ENCODE results near the gene BCKDK. TPM values are rescaled to one million over a fixed set of nuclear protein-coding genes. Genes with fewer than 3 reads are reported as not detected.
A peak's percentile ranks its signal among the peaks of the same experiment; 100 is the strongest.

Gene BCKDK
- total and polyA plus RNA-seq, 2 of the 13 experiments (the other 11 are each of a cell fraction or from before 2014, with no cell fraction given) = 24.9 to 42.6 TPM

DNA sequence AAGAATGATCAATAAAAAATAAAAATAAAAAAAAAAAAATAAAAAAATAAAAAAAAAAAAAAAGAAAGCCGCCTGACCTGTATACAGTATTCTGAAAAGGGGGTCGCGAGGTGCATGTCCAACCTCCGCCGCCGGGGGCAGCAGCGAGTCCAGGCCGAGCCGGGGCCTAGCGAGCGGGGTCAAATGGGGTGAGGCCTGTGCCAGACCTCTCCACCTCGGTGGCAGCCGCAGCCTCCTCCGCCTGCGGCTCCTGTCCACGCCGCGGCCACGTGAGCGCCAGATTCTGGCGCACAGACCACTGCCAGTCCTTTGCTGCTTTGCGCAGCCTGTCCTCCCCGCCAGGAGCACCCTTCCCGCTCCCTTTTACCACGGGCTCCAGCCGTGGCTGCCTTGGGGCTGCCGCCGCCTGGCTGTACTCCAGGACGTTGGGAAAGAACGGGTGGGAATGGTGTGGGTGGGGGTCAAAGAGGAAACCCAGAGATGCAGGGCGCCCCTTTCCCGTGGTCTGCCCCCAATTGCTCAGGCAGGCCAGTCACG lies 2.4 kb upstream of the BCKDK start (continued):
- TF ChIP-seq ZNF432 (CRISPR knock-in tag; IDR thresholded peaks at IDR 0.05; ENCODE audit: borderline replicate concordance) (no peak), HIVEP1 (CRISPR knock-in tag; IDR thresholded peaks at IDR 0.05) (peak; percentile 93), KMT2A (CRISPR knock-in tag; IDR thresholded peaks at IDR 0.05) (peak; percentile 68), RBFOX2 (IDR thresholded peaks at IDR 0.05; ENCODE audit: low read depth, low read length) (peak; percentile 92), GLI4 (CRISPR knock-in tag; IDR thresholded peaks at IDR 0.05; ENCODE audit: borderline replicate concordance) (no peak; the same call in 1 of the 2 replicates), SMAD1 (CRISPR knock-in tag; IDR thresholded peaks at IDR 0.05; ENCODE audit: borderline replicate concordance, low read depth) (peak; percentile 84; the same call in 1 of the 2 replicates), TAF15 (IDR thresholded peaks at IDR 0.05; ENCODE audit: low read depth, low read length, poor library complexity, severe bottlenecking) (peak; percentile 51), ZNF768 (CRISPR knock-in tag; IDR thresholded peaks at IDR 0.05) (peak; percentile 87), ZBTB20 (CRISPR knock-in tag; IDR thresholded peaks at IDR 0.05; ENCODE audit: borderline replicate concordance, low read depth) (peak; percentile 96; the same call in 1 of the 2 replicates), TEAD2 (CRISPR knock-in tag; IDR thresholded peaks at IDR 0.05) (0 out of 2 replicates have a peak, but pooled peaks have one; percentile 79), ZNF883 (CRISPR knock-in tag; IDR thresholded peaks at IDR 0.05; ENCODE audit: not compliant biosample characterization) (peak; percentile 94), ZFP1 (CRISPR knock-in tag; IDR thresholded peaks at IDR 0.05) (peak; percentile 78; the same call in 1 of the 2 replicates)
- TF ChIP-seq, protein P1, sequence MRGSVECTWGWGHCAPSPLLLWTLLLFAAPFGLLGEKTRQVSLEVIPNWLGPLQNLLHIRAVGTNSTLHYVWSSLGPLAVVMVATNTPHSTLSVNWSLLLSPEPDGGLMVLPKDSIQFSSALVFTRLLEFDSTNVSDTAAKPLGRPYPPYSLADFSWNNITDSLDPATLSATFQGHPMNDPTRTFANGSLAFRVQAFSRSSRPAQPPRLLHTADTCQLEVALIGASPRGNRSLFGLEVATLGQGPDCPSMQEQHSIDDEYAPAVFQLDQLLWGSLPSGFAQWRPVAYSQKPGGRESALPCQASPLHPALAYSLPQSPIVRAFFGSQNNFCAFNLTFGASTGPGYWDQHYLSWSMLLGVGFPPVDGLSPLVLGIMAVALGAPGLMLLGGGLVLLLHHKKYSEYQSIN (CRISPR knock-in tag; IDR thresholded peaks at IDR 0.05; ENCODE audit: borderline replicate concordance) = peak; percentile 83; the same call in 1 of the 2 replicates
- TF ChIP-seq, protein P2, sequence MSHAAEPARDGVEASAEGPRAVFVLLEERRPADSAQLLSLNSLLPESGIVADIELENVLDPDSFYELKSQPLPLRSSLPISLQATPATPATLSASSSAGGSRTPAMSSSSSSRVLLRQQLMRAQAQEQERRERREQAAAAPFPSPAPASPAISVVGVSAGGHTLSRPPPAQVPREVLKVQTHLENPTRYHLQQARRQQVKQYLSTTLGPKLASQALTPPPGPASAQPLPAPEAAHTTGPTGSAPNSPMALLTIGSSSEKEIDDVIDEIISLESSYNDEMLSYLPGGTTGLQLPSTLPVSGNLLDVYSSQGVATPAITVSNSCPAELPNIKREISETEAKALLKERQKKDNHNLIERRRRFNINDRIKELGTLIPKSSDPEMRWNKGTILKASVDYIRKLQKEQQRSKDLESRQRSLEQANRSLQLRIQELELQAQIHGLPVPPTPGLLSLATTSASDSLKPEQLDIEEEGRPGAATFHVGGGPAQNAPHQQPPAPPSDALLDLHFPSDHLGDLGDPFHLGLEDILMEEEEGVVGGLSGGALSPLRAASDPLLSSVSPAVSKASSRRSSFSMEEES (CRISPR knock-in tag; IDR thresholded peaks at IDR 0.05) = peak; percentile 96
- TF ChIP-seq, protein P3, sequence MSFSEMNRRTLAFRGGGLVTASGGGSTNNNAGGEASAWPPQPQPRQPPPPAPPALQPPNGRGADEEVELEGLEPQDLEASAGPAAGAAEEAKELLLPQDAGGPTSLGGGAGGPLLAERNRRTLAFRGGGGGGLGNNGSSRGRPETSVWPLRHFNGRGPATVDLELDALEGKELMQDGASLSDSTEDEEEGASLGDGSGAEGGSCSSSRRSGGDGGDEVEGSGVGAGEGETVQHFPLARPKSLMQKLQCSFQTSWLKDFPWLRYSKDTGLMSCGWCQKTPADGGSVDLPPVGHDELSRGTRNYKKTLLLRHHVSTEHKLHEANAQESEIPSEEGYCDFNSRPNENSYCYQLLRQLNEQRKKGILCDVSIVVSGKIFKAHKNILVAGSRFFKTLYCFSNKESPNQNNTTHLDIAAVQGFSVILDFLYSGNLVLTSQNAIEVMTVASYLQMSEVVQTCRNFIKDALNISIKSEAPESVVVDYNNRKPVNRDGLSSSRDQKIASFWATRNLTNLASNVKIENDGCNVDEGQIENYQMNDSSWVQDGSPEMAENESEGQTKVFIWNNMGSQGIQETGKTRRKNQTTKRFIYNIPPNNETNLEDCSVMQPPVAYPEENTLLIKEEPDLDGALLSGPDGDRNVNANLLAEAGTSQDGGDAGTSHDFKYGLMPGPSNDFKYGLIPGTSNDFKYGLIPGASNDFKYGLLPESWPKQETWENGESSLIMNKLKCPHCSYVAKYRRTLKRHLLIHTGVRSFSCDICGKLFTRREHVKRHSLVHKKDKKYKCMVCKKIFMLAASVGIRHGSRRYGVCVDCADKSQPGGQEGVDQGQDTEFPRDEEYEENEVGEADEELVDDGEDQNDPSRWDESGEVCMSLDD (CRISPR knock-in tag; IDR thresholded peaks at IDR 0.05; ENCODE audit: borderline replicate concordance) = peak; percentile 69; the same call in 1 of the 2 replicates
- TF ChIP-seq, protein P4, sequence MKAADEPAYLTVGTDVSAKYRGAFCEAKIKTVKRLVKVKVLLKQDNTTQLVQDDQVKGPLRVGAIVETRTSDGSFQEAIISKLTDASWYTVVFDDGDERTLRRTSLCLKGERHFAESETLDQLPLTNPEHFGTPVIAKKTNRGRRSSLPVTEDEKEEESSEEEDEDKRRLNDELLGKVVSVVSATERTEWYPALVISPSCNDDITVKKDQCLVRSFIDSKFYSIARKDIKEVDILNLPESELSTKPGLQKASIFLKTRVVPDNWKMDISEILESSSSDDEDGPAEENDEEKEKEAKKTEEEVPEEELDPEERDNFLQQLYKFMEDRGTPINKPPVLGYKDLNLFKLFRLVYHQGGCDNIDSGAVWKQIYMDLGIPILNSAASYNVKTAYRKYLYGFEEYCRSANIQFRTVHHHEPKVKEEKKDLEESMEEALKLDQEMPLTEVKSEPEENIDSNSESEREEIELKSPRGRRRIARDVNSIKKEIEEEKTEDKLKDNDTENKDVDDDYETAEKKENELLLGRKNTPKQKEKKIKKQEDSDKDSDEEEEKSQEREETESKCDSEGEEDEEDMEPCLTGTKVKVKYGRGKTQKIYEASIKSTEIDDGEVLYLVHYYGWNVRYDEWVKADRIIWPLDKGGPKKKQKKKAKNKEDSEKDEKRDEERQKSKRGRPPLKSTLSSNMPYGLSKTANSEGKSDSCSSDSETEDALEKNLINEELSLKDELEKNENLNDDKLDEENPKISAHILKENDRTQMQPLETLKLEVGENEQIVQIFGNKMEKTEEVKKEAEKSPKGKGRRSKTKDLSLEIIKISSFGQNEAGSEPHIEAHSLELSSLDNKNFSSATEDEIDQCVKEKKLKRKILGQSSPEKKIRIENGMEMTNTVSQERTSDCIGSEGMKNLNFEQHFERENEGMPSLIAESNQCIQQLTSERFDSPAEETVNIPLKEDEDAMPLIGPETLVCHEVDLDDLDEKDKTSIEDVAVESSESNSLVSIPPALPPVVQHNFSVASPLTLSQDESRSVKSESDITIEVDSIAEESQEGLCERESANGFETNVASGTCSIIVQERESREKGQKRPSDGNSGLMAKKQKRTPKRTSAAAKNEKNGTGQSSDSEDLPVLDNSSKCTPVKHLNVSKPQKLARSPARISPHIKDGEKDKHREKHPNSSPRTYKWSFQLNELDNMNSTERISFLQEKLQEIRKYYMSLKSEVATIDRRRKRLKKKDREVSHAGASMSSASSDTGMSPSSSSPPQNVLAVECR (CRISPR knock-in tag; IDR thresholded peaks at IDR 0.05; ENCODE audit: borderline replicate concordance) = peak; percentile 94
- TF ChIP-seq, protein P5, sequence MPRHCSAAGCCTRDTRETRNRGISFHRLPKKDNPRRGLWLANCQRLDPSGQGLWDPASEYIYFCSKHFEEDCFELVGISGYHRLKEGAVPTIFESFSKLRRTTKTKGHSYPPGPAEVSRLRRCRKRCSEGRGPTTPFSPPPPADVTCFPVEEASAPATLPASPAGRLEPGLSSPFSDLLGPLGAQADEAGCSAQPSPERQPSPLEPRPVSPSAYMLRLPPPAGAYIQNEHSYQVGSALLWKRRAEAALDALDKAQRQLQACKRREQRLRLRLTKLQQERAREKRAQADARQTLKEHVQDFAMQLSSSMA (CRISPR knock-in tag; IDR thresholded peaks at IDR 0.05) = peak; percentile 97
- TF ChIP-seq, protein P6, sequence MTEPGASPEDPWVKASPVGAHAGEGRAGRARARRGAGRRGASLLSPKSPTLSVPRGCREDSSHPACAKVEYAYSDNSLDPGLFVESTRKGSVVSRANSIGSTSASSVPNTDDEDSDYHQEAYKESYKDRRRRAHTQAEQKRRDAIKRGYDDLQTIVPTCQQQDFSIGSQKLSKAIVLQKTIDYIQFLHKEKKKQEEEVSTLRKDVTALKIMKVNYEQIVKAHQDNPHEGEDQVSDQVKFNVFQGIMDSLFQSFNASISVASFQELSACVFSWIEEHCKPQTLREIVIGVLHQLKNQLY (CRISPR knock-in tag; IDR thresholded peaks at IDR 0.05) = peak; percentile 100
